Skin epidermis (tissue), 12 donors: ENCODE results near the gene ARMC9.

Source experiments
- H3K27ac ChIP-seq, 21 experiments: fragments of 200-600 bp; sonication (generic) in 11 of 21; one replicate each; pipeline ENCODE4 v1.5.0; 2020; ENCODE audit warnings: mild to moderate bottlenecking in 3 of 21, inconsistent platforms in 2 of 21, moderate library complexity in 2 of 21
- H3K4me3 ChIP-seq, 7 experiments: fragments of 200-600 bp; sonication (generic) in 2 of 7; one replicate each; pipeline ENCODE4 v1.5.0; 2020; ENCODE audit warnings: inconsistent platforms in 2 of 7, mild to moderate bottlenecking in 2 of 7, moderate library complexity in 1 of 7

ARMC9 gene

DNA sequence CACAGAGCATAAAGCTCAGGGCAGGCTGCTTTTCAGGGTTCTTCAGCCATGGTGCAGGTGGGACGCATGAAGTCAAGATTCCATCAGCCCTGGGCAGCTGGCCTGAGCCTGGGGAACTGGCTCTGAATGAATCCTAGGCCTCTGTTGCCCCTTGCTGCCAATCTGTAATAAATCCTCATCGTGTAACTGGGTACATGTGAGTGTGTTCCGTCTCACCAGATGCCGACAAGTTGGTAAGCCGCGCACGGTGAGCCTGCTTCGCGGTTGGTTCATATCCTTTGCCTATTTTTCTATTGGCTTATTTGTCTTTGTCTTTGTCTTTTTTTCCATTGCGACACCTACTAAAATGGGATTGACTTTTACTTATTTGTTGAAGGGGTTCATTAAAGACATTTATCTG is 224.7 kb downstream of the ARMC9 start:
- no peak overlapping the region for H3K4me3 ChIP-seq

More for the DNA sequence above, 224.7 kb downstream of the ARMC9 start:
- H3K27ac ChIP-seq: no peak overlapping the region
